Urothelium cell line (cell line): Measurements from ENCODE around the gene PIAS4.

Source experiments
- DNase-seq: peaks from one replicate; pipeline ENCODE4 v3.0.0; 2011; ENCODE audit warnings: low spot score, mixed read lengths
- FAIRE-seq: peaks from 2 replicates; lab custom pipeline; 2011; peaks lifted over from hg19 to GRCh38; lab: Jason Lieb, UNC

Gene PIAS4

GRCh38 chr19:4036576-4037300 lies 29.2 kb downstream of the PIAS4 start:
- DNase-seq = no peak
- FAIRE-seq = no peak

GRCh38 chr19:4037301-4037949 lies 29.9 kb downstream of the PIAS4 start:
- DNase-seq = no peak
- no peak for FAIRE-seq

- no peak for FAIRE-seq
These were observed 30.5 kb downstream of the PIAS4 start for GRCh38 chr19:4038057-4038456.

GRCh38 chr19:4038661-4039423 lies 31.3 kb downstream of the PIAS4 start:
- FAIRE-seq (no peak), DNase-seq (no peak)

More at GRCh38 chr19:4038057-4038456, 30.5 kb downstream of the PIAS4 start:
- DNase-seq = no peak

- DNase-seq (no peak), FAIRE-seq (no peak)
These were observed 34.7 kb downstream of the PIAS4 start for GRCh38 chr19:4042064-4042730.

GRCh38 chr19:4042731-4043082 lies 35.2 kb downstream of the PIAS4 start:
- FAIRE-seq (no peak), DNase-seq (no peak)

GRCh38 chr19:4043401-4043800 lies 35.9 kb downstream of the PIAS4 start:
- FAIRE-seq = no peak
- no peak for DNase-seq

GRCh38 chr19:4043966-4044715 lies 36.6 kb downstream of the PIAS4 start:
- FAIRE-seq (no peak), DNase-seq (no peak)

GRCh38 chr19:4044990-4045465 lies 37.5 kb downstream of the PIAS4 start:
- FAIRE-seq (no peak), DNase-seq (no peak)

GRCh38 chr19:4045597-4046361 lies 38.2 kb downstream of the PIAS4 start:
- FAIRE-seq (no peak), DNase-seq (no peak)

GRCh38 chr19:4046362-4046691 lies 38.8 kb downstream of the PIAS4 start:
- no peak for FAIRE-seq
- DNase-seq = no peak

GRCh38 chr19:4046946-4047683 lies 39.6 kb downstream of the PIAS4 start:
- FAIRE-seq (no peak), DNase-seq (no peak)

GRCh38 chr19:4049432-4049831 lies 41.9 kb downstream of the PIAS4 start:
- DNase-seq (no peak), FAIRE-seq (no peak)

GRCh38 chr19:4051175-4052101 lies 43.9 kb downstream of the PIAS4 start:
- peak; percentile 21 for DNase-seq
- FAIRE-seq = no peak

GRCh38 chr19:4052114-4052992 lies 44.8 kb downstream of the PIAS4 start:
- DNase-seq = peak; percentile 78
- FAIRE-seq = no peak

GRCh38 chr19:4052993-4053422 lies 45.5 kb downstream of the PIAS4 start:
- no peak for DNase-seq

More at GRCh38 chr19:4052993-4053422, 45.5 kb downstream of the PIAS4 start:
- FAIRE-seq = no peak
